Measurements from ENCODE around the gene ODAD3. TPM values are rescaled to one million over a fixed set of nuclear protein-coding genes. Genes with fewer than 3 reads are reported as not detected.
A peak's percentile ranks its signal among the peaks of the same experiment; 100 is the strongest.

Gene ODAD3
- total RNA-seq, 1 donor from 2014 or later: 1.4 TPM

DNA sequence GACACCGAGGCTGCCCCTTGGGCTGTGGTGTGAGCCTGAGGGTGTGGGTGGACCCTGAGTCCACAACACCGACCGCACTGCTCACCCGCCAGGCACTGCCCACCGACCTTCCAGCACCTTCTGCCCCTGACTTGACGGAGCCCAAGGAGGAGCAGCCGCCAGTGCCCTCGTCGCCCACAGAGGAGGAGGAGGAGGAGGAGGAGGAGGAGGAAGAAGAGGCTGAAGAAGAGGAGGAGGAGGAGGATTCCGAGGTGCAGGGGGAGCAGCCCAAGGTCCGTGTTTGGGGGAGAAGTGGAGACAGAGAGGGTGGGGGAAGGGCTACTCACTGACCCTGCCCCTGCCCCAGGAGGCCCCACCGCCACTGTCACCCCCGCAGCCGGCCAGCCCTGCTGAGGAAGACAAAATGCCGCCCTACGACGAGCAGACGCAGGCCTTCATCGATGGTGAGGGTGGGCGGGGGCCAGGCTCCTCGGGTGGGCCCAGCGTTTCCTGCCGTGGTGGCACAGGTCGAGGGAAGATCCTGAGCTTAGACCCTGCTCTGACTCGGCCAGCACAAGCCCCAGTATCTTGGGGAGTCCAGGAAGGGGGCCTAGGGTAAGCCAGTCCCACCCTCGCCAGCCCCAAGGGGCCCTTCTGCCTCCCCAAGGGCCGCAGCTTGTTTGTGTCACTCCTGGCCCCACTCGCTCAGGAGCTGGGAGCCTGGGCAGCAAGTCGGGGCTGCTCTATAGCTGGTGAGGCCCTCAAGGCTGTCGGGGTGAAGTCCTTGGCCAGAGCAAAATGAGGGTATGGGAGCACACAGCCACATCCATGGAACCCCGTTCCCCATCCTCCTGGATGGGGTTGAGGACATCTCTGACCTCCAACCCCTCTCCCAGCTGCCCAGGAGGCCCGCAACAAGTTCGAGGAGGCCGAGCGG, 12.7 kb upstream of the ODAD3 start:
- Mint-ChIP-seq H3K9me3 (no peaks in the 10 kb centered on the region), H3K27ac (no peak overlapping the region), H3K36me3 (peaks cover 7% of the 10 kb centered on the region), H3K4me1 (peaks cover 5% of the 10 kb centered on the region), H3K4me3 (no peak overlapping the region), H3K27me3 (ENCODE audit: low read depth) (no peaks in the 10 kb centered on the region)
- DNase-seq (ENCODE audit: low spot score in 2 of 2, unreplicated experiment in 2 of 2): no peak
- TF ChIP-seq, protein P1, sequence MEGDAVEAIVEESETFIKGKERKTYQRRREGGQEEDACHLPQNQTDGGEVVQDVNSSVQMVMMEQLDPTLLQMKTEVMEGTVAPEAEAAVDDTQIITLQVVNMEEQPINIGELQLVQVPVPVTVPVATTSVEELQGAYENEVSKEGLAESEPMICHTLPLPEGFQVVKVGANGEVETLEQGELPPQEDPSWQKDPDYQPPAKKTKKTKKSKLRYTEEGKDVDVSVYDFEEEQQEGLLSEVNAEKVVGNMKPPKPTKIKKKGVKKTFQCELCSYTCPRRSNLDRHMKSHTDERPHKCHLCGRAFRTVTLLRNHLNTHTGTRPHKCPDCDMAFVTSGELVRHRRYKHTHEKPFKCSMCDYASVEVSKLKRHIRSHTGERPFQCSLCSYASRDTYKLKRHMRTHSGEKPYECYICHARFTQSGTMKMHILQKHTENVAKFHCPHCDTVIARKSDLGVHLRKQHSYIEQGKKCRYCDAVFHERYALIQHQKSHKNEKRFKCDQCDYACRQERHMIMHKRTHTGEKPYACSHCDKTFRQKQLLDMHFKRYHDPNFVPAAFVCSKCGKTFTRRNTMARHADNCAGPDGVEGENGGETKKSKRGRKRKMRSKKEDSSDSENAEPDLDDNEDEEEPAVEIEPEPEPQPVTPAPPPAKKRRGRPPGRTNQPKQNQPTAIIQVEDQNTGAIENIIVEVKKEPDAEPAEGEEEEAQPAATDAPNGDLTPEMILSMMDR (IDR thresholded peaks at IDR 0.05; ENCODE audit: unreplicated experiment): no peak

DNA sequence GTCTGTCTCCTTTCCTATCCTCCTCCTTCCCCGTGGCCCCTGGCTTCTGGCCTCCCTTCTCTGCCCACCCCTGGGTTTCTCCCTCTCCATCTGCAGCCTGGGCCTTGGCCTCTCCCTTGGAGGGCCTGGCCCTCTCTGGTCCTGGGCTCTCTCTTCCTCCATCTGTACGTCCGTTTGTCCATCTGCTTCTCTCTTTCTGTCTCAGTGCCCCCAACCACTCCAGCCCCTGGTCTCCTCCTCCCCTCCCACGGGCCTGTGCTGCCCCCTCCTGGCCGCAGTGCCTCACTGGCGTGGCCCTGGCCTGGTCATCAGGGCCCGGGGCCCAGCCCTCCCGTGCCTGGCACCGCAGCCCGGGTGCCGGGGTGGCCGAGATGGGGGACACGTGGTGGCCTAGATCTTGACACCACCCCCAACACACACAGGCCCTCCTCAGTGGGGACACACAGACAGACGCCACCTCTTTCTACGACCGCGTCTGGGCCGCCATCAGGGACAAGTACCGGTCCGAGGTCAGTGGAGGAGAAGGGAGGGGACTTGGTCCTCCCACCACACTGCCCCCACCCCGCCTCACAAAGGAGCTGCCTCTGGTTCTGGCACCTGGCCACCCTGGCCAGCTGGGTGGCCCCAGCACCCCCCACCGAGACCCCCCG, 11.9 kb upstream of the ODAD3 start:
- Mint-ChIP-seq H3K36me3 (peaks cover 11% of the 10 kb centered on the region), H3K4me1 (no peaks in the 10 kb centered on the region), H3K9me3 (no peaks in the 10 kb centered on the region), H3K4me3 (no peak overlapping the region), H3K27ac (no peak overlapping the region), H3K27me3 (ENCODE audit: low read depth) (no peaks in the 10 kb centered on the region)
- TF ChIP-seq, protein P1 (IDR thresholded peaks at IDR 0.05; ENCODE audit: unreplicated experiment): peak; percentile 48
- peak in 1 of 2 experiments; percentile 72 for DNase-seq (ENCODE audit: low spot score in 2 of 2, unreplicated experiment in 2 of 2)

DNA sequence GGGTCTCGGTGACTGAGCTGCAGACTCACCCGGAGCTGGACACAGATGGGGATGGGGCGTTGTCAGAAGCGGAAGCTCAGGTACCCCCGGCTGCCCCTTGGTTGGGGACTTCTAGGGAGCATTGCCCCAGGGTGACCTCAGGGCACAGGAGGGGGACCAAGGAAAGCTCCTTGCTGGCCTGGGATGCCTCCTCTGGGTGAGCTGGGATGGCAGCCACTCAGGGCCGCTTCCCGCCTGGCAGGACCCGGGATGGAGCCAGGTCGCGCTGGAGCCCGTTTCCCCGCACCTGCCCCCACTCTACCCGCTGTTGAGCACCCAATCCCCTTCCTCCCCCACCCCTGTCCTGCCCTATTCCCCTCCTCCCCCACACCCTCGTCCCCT, 11.3 kb upstream of the ODAD3 start:
- H3K27ac Mint-ChIP-seq: no peak overlapping the region
- no peaks in the 10 kb centered on the region for H3K4me1 Mint-ChIP-seq
- DNase-seq (ENCODE audit: low spot score in 2 of 2, unreplicated experiment in 2 of 2): no peak
- no peaks in the 10 kb centered on the region for H3K27me3 Mint-ChIP-seq (ENCODE audit: low read depth)
- no peak overlapping the region for H3K4me3 Mint-ChIP-seq
- no peaks in the 10 kb centered on the region for H3K9me3 Mint-ChIP-seq
- H3K36me3 Mint-ChIP-seq: peaks cover 14% of the 10 kb centered on the region
- TF ChIP-seq, protein P1 (IDR thresholded peaks at IDR 0.05; ENCODE audit: unreplicated experiment): no peak

DNA sequence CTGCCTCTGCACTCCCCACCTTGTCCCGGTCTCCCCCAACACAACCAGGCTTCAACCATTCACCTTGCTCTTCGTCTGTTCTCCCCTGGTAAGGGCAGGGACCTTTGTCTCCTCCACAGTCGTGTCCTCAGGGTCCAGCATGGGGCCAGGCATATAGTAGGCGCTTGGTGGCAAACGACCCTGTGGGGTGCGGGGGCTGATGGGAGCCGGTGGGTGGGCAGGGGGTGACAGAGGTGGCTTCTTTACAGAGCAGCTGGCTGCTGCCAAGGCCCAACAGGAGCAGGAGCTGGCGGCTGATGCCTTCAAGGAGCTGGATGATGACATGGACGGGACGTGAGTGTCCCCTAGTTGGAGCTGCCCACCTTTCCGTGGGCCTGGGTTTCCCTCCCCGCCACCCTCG, 10.2 kb upstream of the ODAD3 start:
- H3K4me3 Mint-ChIP-seq: no peak overlapping the region

DNA sequence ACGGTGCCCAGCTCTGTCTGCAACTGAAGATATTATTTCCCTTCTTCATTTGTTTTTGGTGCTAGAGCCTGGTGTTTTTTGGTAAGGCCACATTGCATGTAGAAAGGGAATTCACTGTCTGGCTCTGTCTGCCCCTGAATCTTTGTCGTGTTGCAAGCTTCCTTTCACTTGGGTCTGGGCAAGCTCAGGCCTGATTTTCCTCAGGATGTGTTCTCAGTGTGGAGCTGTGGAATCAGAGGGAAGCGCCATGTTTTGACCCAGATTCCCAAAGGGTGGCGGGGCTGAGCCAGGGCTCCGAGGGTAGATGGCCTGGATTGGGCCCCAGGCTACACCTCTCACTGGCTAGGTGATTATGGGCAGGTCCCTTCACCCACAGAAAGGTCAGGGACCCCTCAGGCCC, 9.1 kb upstream of the ODAD3 start:
- Mint-ChIP-seq H3K9me3 (no peaks in the 10 kb centered on the region), H3K36me3 (peaks cover 16% of the 10 kb centered on the region), H3K27me3 (ENCODE audit: low read depth) (no peaks in the 10 kb centered on the region), H3K4me3 (no peak overlapping the region), H3K27ac (no peak overlapping the region), H3K4me1 (no peaks in the 10 kb centered on the region)
- TF ChIP-seq, protein P1 (IDR thresholded peaks at IDR 0.05; ENCODE audit: unreplicated experiment): no peak
- DNase-seq (ENCODE audit: low spot score in 2 of 2, unreplicated experiment in 2 of 2): no peak

More for the DNA sequence above, 10.2 kb upstream of the ODAD3 start:
- no peak for DNase-seq (ENCODE audit: low spot score in 2 of 2, unreplicated experiment in 2 of 2)
- Mint-ChIP-seq H3K36me3 (peaks cover 16% of the 10 kb centered on the region), H3K27ac (no peak overlapping the region), H3K9me3 (no peaks in the 10 kb centered on the region), H3K4me1 (no peaks in the 10 kb centered on the region), H3K27me3 (ENCODE audit: low read depth) (no peaks in the 10 kb centered on the region)
- TF ChIP-seq, protein P1 (IDR thresholded peaks at IDR 0.05; ENCODE audit: unreplicated experiment): no peak
